Natural killer cell (primary cell): ENCODE results near the gene VIPR2. TPM values are rescaled to one million over a fixed set of nuclear protein-coding genes. Genes with fewer than 3 reads are reported as not detected.

Source experiments
- ATAC-seq, 3 donors: fragments of 150-1000 bp in 2 of 3; fragments of 200-7000 bp in 1 of 3; cut with Tn5 transposase; 1 replicate in 1 of 3; 2 replicates in 2 of 3; pipeline ENCODE4 v1.10.0; 2021; ENCODE audit warnings: mild to moderate bottlenecking in 2 of 3, moderate library complexity in 2 of 3
- DNase-seq, 2 donors: peaks; one replicate each; pipeline versions ENCODE4 v3.0.0 to v3.0.0-alpha.2; 2013 to 2021; ENCODE audit warnings: mixed read lengths in 1 of 2
- H3K27ac ChIP-seq: one replicate; pipeline ENCODE4 v1.5.1; 2013; ENCODE audit warnings: mild to moderate bottlenecking, low read length
- H3K27me3 ChIP-seq: one replicate; pipeline ENCODE4 v1.6.1; 2013; ENCODE audit warnings: low read length; ENCODE audit not compliant: control insufficient read depth, insufficient read depth
- H3K36me3 ChIP-seq: one replicate; pipeline ENCODE4 v1.6.1; 2013; ENCODE audit warnings: low read length; ENCODE audit not compliant: control insufficient read depth, insufficient read depth
- H3K4me1 ChIP-seq: one replicate; pipeline ENCODE4 v1.6.1; 2013; ENCODE audit warnings: low read length; ENCODE audit not compliant: control insufficient read depth, insufficient read depth
- H3K4me3 ChIP-seq: one replicate; pipeline ENCODE4 v1.5.1; 2013; ENCODE audit warnings: low read length
- H3K9me3 ChIP-seq: one replicate; pipeline ENCODE4 v1.6.1; 2013; ENCODE audit warnings: low read length; ENCODE audit not compliant: control insufficient read depth, insufficient read depth
- H3K27ac Mint-ChIP-seq, 2 donors: one replicate each; pipeline ENCODE4 v1.8.0; 2022; ENCODE audit warnings: mild to moderate bottlenecking in 2 of 2, mixed read lengths in 2 of 2, moderate library complexity in 1 of 2
- H3K27me3 Mint-ChIP-seq, 2 donors: one replicate each; pipeline ENCODE4 v1.8.0; 2022; ENCODE audit warnings: low read depth in 2 of 2, mixed read lengths in 2 of 2
- H3K36me3 Mint-ChIP-seq: one replicate; pipeline ENCODE4 v1.8.0; 2022; ENCODE audit warnings: mixed read lengths
- H3K4me1 Mint-ChIP-seq, 2 donors: one replicate each; pipeline ENCODE4 v1.8.0; 2022; ENCODE audit warnings: mixed read lengths in 2 of 2
- H3K4me3 Mint-ChIP-seq: one replicate; pipeline ENCODE4 v1.8.0; 2022; ENCODE audit warnings: mild to moderate bottlenecking, moderate library complexity, mixed read lengths
- H3K9me3 Mint-ChIP-seq, 2 donors: one replicate each; pipeline ENCODE4 v1.8.0; 2022; ENCODE audit warnings: mixed read lengths in 2 of 2
- CTCF ChIP-seq: fragments of 200-600 bp; IDR thresholded peaks from one replicate; pipeline ENCODE4 v1.8.0; 2022; ENCODE audit warnings: antibody characterized with exemption
- WGBS: methylation state at CpG from one replicate; pipeline ENCODE4 v1.1.7; 2013; ENCODE audit warnings: missing lambda C conversion rate; ENCODE audit not compliant: insufficient coverage; 5-methylcytosine and 5-hydroxymethylcytosine counted together
- intact Hi-C: fragments of 100-400 bp; cut with micrococcal nuclease; formaldehyde crosslinking; loops from one replicate; pipeline ENCODE4 v1.14.2; 2022
- total RNA-seq, 4 donors: library from RNA; stranded (reverse); fragments of 120-200 nt in 1 of 4; gene quantifications; one replicate each; pipeline versions ENCODE4 v1.2.3 to v1.2.4, GENCODE V29; 2013 to 2022

VIPR2 gene
- total RNA-seq, 3 donors from 2014 or later (not counting 1 experiment from before 2014, with no cell fraction given): 2.2 to 4.9 (median 4.7) TPM

GRCh38 chr7:159027789-159028507 lies 116.7 kb downstream of the VIPR2 start:
- H3K4me1 ChIP-seq: peaks cover 13% of the 10 kb centered on the region
- H3K27me3 ChIP-seq: peaks cover 10% of the 10 kb centered on the region
- 75% methylated on average over 22 of the region's 22 CpGs for WGBS
- DNase-seq (no peak), ATAC-seq (no peak)
- no peak overlapping the region for H3K27ac ChIP-seq
- Mint-ChIP-seq H3K27me3 (peaks cover 14 to 16% of the 10 kb centered on the region in 2 donors), H3K27ac (no peak overlapping the region), H3K4me3 (no peak overlapping the region), H3K4me1 (peaks cover 9 to 10% of the 10 kb centered on the region in 2 donors), H3K9me3 (no peaks in the 10 kb centered on the region), H3K36me3 (no peaks in the 10 kb centered on the region)
- no peaks in the 10 kb centered on the region for H3K36me3 ChIP-seq
- intact Hi-C loops: no loop called here
- H3K4me3 ChIP-seq: no peak overlapping the region
- no peak for TF ChIP-seq CTCF
- no peaks in the 10 kb centered on the region for H3K9me3 ChIP-seq

GRCh38 chr7:159027056-159027788 lies 117.4 kb downstream of the VIPR2 start:
- peaks cover 14 to 16% of the 10 kb centered on the region in 2 donors for H3K27me3 Mint-ChIP-seq
- Histone ChIP-seq H3K36me3 (no peaks in the 10 kb centered on the region), H3K9me3 (no peaks in the 10 kb centered on the region), H3K4me3 (no peak overlapping the region), H3K27me3 (peaks cover 10% of the 10 kb centered on the region), H3K27ac (no peak overlapping the region), H3K4me1 (peaks cover 13% of the 10 kb centered on the region)
- no peaks in the 10 kb centered on the region for H3K36me3 Mint-ChIP-seq
- H3K4me3 Mint-ChIP-seq: no peak overlapping the region
- no peak for ATAC-seq
- no peak for DNase-seq
- TF ChIP-seq CTCF: no peak
- intact Hi-C loops: no loop called here
- H3K9me3 Mint-ChIP-seq: no peaks in the 10 kb centered on the region
- no peak overlapping the region for H3K27ac Mint-ChIP-seq
- WGBS: 89% methylated on average over 22 of the region's 22 CpGs
- peaks cover 9 to 10% of the 10 kb centered on the region in 2 donors for H3K4me1 Mint-ChIP-seq

GRCh38 chr7:159026271-159027055 lies 118.2 kb downstream of the VIPR2 start:
- Mint-ChIP-seq H3K27ac (no peak overlapping the region), H3K4me3 (no peak overlapping the region), H3K9me3 (no peaks in the 10 kb centered on the region), H3K27me3 (peaks cover 12 to 14% of the 10 kb centered on the region in 2 donors), H3K36me3 (no peaks in the 10 kb centered on the region), H3K4me1 (peaks cover 9 to 10% of the 10 kb centered on the region in 2 donors)
- Histone ChIP-seq H3K9me3 (no peaks in the 10 kb centered on the region), H3K27me3 (peaks cover 10% of the 10 kb centered on the region), H3K36me3 (no peaks in the 10 kb centered on the region), H3K27ac (no peak overlapping the region), H3K4me3 (no peak overlapping the region), H3K4me1 (peaks cover 13% of the 10 kb centered on the region)
- intact Hi-C loops: no loop called here
- peak in 1 of 2 donors; percentile 40 for DNase-seq
- no peak for TF ChIP-seq CTCF
- WGBS: 80% methylated on average over 33 of the region's 33 CpGs
- ATAC-seq: no peak
